HTR-8/SVneo (cell line): Measurements from ENCODE around the gene G6PC3.
"Not testable (repeated sequence)": the region's sequence is repeated elsewhere in the genome, so short reads cannot be mapped to it uniquely, and the experiment has no call there.

Source experiments
- DNase-seq: peaks from one replicate; pipeline ENCODE4 v3.0.0; 2011; ENCODE audit warnings: low spot score, mixed read lengths; ENCODE audit not compliant: insufficient read length
- FAIRE-seq: peaks from 2 replicates; lab custom pipeline; 2011; peaks lifted over from hg19 to GRCh38; lab: Jason Lieb, UNC

The G6PC3 gene

GRCh38 chr17:44081681-44082080 lies 11.1 kb downstream of the G6PC3 start:
- no peak for FAIRE-seq
- DNase-seq, result no peak

GRCh38 chr17:44082256-44082927 lies 11.9 kb downstream of the G6PC3 start:
- no peak for DNase-seq
- FAIRE-seq, result peak; percentile 28

- FAIRE-seq (peak; percentile 57), DNase-seq (no peak)
Observed at GRCh38 chr17:44083250-44083849, 12.8 kb downstream of the G6PC3 start.

- DNase-seq (no peak), FAIRE-seq (no peak)
Observed at GRCh38 chr17:44084131-44084538, 13.6 kb downstream of the G6PC3 start.

- FAIRE-seq (no peak), DNase-seq (no peak)
Observed at GRCh38 chr17:44084921-44085320, 14.4 kb downstream of the G6PC3 start.

- no peak for FAIRE-seq
- DNase-seq, result no peak
Observed at GRCh38 chr17:44085908-44086307, 15.4 kb downstream of the G6PC3 start.

GRCh38 chr17:44086364-44087311 lies 16.1 kb downstream of the G6PC3 start:
- DNase-seq, result peak; percentile 98
- peak; percentile 99 for FAIRE-seq

GRCh38 chr17:44087319-44087718 lies 16.8 kb downstream of the G6PC3 start:
- no peak for DNase-seq
- FAIRE-seq, result no peak

- FAIRE-seq (no peak), DNase-seq (no peak)
Observed at GRCh38 chr17:44088254-44088653, 17.7 kb downstream of the G6PC3 start.

GRCh38 chr17:44091200-44091997 lies 20.9 kb downstream of the G6PC3 start:
- FAIRE-seq (no peak), DNase-seq (no peak)

GRCh38 chr17:44092051-44092450 lies 21.5 kb downstream of the G6PC3 start:
- FAIRE-seq (no peak), DNase-seq (no peak)

GRCh38 chr17:44093231-44093900 lies 22.8 kb downstream of the G6PC3 start:
- DNase-seq, result no peak
- no peak for FAIRE-seq

GRCh38 chr17:44094701-44095387 lies 24.3 kb downstream of the G6PC3 start:
- FAIRE-seq, result no peak
- DNase-seq, result no peak

- FAIRE-seq, result no peak
- DNase-seq, result no peak
Observed at GRCh38 chr17:44095388-44095646, 24.8 kb downstream of the G6PC3 start.

- FAIRE-seq (peak; percentile 99), DNase-seq (peak; percentile 90)
Observed at GRCh38 chr17:44095647-44096496, 25.3 kb downstream of the G6PC3 start.

- FAIRE-seq (peak; percentile 31), DNase-seq (no peak)
Observed at GRCh38 chr17:44097110-44097958, 26.8 kb downstream of the G6PC3 start.

GRCh38 chr17:44101858-44102257 lies 31.3 kb downstream of the G6PC3 start:
- FAIRE-seq, result peak; percentile 13

More at GRCh38 chr17:44101858-44102257, 31.3 kb downstream of the G6PC3 start:
- not testable (repeated sequence) for DNase-seq
